IPS-NIHi11 (cell line): ENCODE measurements around the gene TNRC6C.

Experiments
- DNase-seq: peaks from one replicate; pipeline ENCODE4 v3.0.0; 2012; ENCODE audit warnings: mixed read lengths, low spot score

TNRC6C gene

DNA sequence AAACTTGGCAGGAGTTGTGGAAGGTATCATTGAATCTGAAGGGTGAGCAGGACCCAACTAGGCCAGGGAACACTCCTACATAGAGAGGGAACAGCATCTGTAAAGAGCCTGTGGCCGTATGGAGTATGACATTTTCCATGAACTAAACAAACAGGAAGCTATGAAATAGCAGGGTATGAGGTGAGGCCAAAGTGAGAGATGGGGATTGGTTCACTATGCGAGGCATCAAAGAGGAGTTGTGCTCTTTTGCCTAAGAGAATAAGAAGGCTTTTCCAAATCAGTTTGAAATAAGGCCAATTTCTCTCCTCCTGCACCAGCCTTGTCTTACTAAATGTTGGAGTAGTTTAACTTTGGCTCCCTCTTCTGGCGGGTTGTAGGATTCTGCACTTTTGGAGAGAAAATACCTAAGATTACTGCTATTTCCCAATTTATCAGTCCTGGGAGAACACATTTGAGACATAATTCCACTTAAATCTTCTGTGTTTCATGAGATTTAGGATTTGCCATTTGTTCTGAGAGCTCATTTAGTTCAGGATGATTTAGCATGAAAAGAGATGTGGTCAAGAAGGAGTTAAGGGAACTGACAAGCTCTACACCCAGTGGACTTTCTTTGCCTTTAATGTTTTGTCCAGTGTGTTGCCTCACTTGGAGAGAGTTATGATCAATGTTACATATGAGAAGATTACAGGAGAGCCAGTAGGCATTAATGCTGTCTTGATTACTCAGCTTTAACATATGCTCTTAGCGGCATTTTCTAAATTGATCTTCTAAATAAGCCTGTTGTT, 55.4 kb downstream of the TNRC6C start:
- DNase-seq, result peak; percentile 61

DNA sequence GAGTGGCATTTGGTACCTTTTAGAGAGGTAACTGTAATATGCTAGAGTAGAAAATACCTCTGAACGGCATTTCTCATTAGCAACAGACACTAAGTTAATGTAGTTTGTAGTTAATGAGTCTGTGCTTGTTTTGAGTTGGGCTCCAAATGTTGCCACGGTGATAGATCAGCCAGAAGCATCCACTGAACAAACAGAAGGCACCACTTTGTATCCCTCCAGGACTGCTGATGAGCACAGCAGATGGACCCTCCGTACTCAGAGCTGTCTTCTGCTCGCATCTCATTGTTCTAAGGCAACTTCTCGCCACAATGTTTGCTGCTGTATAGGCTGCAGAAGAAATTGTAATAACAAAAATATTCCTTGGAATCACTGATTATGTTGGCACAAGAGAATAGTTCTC, 56.1 kb downstream of the TNRC6C start:
- DNase-seq, result no peak

DNA sequence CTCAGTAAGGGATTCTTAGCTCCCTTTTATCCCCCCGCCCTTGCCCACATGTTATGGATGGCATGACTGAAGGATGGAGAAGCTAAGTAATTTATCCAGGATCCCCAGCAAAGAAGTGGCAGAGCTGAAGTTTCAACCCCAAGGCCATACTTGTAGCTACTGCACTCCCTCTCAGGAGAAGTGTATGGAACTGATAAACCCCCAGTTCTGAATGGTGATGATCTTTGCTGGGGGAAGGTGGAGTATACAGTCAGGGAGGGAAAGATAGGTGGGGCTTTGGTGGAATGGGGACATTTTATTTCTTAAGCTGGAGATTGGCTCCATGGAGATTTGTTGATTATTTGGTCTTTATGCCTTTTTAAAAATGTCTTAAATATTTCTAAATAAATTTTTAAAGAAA, 58.3 kb downstream of the TNRC6C start:
- no peak for DNase-seq

DNA sequence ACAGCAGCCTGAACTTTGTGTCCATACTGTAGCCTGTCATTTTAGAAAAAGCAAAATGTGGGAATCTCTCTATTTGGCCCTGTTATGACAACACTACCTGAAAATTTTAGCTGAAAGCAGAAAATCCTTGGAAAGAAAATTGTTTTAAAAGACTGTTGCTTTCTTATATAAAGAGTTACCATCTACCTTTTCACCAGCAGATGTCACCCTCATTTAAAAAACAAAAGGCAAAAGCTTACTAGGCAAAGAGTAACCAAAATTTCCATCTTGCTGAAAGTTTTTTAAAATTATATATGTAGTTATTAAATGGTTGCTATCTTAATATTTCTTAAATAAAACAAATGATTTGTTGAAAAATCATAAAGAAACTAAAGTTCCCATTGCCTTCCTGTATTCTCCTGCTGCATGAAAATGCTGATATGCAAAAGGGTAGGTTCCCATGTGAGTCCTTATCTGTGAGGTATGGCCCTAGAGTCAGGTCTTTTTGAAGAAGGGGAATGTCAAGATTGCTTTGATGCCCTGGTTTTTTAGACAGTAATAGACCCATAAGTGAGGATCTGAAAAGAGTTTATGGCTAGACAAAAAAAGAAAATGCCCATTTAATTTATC, 61.0 kb downstream of the TNRC6C start:
- DNase-seq, result no peak

DNA sequence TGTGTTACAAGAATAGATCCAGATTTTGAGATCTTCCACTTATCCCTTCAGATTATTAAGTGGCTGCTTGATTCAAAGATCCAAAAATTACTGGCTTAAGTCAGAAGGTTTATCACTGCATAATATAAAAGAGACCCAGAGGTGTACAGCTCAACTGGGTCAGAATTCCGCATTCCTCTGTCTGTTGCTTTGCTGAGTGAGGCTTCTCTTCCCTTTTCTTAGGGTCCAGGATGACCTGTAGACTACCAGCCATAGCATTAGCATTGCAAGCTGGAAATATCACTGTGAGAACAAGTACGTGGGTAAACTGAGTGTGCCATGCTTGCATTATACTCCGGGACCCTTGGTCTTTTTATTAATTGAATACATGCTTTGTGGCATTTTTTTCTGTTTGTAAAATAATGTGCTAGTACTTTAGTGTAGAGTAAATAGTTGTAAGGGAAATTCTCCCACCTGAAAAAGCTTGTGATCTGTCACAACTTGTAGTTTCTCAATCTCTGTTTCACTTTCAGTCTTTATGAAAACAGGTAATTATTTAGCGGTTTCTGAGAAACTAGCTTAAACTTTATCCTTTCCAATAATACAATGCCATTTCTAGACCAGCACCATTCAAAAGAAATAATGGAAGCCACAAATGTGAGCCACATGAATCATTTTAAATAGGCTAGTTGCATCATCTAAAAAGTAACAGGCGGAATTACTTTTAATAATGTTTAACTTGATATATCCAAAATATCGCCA, 61.6 kb downstream of the TNRC6C start:
- DNase-seq, result no peak

DNA sequence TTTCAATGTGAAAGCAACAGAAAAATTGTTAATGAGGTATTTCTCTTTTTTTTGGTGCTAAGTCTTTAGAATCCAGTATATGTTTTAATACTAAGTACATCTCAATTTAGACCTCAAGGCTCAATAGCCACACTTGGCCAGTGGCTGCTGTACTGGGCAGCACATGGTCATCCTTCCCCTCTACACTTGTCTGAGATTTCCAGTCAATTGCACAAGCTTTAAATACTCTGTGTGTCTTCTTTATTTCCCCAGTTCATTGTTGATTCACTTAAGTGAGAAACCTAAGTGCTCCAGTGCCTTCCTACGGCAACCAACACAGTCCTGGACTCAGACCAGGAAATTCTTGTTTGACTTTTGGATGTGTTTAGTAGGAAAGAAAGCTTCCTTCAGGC, 62.2 kb downstream of the TNRC6C start:
- no peak for DNase-seq

DNA sequence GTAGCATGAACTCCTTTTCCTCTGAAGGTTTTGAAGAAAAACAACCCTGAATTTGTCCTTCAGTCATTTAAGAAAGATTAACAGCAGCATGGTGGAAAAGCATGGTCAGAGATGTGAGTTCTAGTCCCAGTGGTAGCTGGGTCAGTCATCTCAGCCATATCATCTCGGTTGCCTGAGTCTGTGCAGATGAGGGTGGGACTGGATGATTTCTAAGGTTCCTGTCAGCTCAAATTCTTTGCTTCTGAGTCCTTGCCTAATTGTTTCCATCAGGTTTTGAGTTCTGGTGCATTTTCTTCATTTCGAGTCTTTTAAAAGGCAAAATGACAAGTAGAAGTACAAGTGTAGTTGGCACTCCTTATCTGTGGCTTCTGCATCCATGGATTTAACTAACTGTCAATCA, 63.9 kb downstream of the TNRC6C start:
- DNase-seq, result no peak

DNA sequence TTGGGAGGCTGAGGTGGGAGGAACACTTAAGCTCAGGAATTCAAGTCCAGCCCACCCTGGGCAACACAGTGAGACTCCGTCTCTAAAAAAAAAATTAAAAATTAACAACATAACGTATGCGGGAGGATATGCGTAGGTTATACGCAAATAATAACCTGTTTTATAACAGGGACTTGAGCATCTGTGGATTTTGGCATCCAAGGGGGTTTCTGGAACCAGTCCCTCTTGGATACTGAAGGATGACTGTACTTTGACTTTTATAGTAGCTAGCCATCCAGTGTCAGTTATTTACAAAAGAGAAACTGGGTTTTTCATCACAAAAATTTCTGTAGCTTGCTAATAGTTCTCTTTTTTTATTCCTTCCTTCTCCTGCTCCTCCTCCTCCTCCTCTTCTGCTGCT, 64.5 kb downstream of the TNRC6C start:
- DNase-seq, result no peak

DNA sequence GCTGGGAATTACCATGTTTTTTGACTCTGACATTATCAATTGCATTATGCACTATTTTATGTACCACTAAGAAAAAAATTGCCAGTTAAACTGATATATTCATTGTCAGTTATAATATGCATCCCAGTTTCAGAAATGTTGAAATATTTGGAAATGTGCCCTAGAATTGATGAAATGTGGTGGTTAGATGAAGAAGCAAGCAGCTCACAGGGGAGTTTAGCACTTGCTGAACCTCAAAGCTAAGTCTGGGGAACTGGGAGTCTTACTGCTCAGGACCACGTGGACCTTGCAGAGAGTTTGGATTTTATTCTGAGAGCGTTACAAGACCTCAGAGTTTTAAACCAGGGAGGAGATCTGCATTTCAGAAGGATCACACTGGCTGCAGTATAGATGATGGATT, 67.9 kb downstream of the TNRC6C start:
- DNase-seq, result no peak

DNA sequence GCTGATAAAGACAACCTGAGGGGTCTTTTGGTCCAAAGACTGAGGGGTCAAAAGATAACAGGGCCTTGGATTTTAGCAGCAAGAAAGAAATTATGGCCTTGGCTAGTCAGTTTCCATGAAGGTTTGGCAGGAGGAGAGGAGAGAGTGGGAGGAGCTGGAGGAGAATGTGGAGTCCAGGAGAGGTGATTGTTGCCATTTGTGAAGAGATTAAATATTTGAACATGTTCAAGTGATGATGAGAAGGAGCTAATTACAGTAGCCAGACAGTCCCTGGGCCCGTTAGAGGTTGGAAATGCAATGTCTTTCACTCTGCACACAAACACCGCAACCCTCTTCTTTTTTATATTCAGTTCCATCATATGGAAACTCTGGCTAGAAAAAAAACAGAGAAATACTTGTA, 68.6 kb downstream of the TNRC6C start:
- DNase-seq, result no peak

DNA sequence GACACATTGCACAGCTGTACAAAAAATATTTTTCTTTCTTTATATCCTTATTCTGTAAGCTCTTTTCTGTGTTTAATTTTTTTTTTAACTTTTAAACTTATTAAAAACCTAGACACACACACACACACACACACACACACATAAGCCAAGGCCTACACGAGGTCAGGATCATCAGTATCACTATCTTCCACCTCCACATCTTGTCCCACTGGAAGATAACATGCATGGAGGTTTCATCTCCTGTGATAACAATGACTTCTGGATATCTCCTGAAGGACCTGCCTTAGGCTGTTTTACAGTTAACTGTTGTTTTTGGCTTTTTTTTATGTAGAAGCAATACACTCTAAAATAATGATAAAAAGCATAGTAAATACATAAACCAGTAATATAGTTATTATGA, 71.2 kb downstream of the TNRC6C start:
- no peak for DNase-seq

DNA sequence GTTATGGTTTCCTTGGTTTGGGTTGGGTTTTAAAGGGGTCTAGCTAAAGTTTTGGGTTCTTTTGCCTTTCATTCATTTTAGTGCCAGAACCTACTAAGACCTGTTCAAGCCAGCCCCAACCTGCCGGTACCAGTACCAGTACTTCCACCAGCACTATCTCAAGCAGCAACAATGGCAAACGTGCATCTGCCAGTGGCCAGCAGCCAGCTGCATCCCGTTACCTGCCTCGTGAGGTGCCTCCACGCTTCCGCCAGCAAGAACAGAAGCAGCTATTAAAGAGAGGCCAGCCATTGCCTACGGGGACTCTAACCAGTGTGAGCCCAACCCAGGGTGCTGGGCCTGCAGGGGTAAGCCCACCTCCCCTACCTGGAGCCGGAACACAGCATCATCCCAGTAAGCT, 72.9 kb downstream of the TNRC6C start:
- no peak for DNase-seq

DNA sequence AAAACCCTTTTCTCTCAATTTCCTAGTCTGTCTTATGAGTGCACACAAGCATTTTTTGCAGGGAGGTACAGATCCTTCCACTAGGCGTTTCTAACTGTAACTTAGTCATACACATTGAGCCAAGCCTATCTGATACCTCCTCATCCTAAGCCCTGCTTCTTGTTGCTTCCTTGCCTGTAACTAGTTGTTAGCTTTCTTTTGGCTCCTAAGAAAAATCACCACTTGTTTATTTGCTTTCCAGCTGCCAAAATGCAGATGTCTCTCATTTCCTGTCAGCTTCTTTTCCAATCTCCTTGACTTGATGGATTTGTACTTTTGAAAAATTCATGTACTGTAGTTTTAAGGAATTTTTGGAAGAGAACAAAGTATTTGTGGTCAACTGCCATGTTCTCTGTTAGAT, 73.7 kb downstream of the TNRC6C start:
- DNase-seq, result no peak

DNA sequence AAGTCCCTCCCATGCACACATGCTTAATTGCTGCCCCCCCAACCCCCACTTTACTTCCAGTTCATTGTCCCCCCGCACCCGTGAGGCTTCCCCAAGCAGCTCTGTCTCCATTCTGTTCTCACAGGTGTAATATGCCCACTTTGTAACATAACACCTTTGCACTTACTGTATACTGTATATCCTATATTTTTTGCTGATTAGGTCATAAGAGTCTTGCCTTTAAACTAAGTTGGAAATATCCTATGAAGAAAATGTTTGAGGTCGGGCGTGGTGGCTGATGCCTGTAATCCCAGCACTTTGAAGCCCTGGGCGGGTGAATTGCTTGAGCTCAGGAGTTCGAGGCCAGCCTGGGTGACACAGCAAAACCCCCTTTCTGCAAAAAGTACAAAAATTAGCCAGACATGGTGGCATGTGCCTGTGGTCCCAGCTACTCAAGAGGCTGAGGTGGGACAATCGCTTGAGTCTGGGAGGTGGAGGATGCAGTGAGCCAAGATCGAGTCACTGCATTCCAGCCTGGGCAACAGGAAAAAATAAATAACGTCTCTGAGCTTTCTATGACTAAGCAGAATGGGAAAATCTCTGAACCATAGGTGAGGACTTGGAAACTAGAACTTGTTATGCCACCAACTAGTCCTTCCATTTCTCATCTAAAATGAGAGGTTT, 76.1 kb downstream of the TNRC6C start:
- DNase-seq, result no peak

DNA sequence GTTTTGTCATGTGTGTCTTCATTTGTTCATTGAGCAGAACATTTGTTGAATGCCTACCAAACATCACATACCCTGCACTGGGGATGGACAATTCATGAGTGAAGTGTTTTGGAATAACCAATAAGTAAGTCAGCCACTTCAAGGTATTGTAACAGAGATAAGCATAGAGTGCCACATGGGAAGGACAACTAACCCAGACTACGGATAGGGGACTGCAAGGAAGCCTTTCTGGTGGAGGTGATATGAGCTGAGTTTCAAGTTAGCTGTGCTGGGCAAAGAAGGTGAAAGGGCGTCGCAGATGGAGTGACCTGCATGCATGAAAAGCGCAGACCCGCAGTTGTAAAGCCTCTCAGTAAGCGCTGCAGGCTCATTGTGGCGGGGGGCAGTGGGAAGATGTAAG, 78.8 kb downstream of the TNRC6C start:
- no peak for DNase-seq

DNA sequence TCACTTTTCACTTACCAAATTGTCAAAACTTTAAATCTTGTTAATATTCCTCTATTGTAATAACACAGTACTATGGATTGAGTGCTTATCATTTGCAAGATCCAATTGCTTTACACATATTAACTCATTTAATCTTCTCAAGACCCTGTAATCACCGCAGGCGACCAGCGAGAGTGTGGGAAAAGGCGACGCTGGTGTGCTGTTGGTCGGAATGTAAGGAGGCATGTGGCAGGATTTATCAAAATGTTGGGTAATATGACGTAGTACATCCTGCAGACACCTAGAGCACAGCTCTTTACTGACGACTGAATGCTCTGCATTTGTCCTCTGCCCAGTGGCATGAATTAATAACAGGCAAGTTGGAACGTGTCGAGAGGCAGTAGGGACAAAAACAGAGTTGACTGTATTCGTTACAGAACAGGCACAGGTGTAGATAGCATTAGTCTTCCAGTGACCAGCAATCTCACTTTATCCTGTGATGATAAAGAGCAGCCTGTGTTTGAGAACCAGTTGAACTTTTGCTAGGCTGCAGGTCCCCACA, 80.3 kb downstream of the TNRC6C start:
- DNase-seq, result no peak

DNA sequence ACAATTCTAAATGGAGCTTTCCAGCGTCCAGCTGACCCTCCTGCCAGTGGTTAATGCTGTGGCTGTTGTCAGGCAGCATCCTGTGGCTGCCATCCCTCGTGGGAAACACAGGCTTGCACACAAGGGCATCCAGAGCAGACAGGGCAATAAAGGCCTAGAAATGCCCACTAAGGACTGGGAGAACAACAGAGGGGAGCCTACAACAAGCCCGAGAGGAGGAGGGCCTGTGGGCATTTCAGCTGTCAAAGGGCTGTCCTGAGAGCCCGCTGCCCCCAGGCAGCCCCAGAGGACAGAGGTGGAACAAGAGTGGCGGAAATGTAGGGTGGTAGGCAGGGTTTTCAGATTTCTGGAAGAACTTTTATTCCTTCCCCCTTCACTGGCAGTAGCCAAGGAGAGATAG, 81.1 kb downstream of the TNRC6C start:
- DNase-seq, result no peak

DNA sequence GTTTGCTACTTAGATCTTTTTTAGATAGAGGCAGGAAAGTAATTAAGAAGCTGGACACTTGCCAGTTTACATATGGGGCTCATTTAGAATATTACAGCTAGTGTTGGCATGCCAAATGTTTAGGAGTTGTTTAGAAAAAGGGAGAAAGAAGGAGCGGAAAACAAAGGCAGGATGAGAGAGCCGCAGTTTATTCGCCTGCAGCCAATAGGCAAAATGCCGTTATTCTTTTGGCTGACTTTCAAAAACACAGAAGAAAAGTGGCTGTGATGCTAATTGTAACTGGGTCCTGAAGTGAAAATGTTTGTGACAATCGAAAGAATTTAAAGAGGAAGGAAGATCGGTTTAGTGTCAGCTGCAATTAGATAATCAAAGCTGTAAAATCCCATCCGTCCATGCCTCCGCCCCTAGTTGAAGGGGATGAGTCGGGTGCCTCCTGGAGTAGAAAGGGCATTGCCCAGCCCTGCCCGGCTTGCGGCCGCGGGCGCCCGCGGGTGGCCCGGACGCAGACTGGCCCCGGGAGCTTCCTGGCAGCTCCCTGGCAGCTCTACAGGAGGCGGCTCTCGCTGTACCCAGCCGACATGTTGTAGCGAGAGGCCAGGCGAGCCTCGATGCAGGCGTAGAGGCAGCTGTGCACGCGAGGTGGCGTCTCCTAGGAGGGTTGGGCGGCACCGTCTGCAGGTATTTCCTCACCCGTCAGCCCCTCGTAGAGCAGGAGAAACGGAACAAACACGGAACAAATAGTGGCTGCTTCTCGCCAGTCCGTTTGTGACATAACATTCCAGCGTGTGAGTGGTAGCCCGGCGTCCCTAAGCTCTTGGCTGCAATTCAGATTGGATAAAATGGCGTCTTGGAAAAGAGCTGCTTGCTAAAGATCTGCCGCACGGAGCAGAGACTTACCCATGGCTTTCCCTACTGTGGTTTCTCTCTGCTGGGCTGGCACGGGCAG, 82.2 kb downstream of the TNRC6C start:
- DNase-seq, result peak; percentile 53

DNA sequence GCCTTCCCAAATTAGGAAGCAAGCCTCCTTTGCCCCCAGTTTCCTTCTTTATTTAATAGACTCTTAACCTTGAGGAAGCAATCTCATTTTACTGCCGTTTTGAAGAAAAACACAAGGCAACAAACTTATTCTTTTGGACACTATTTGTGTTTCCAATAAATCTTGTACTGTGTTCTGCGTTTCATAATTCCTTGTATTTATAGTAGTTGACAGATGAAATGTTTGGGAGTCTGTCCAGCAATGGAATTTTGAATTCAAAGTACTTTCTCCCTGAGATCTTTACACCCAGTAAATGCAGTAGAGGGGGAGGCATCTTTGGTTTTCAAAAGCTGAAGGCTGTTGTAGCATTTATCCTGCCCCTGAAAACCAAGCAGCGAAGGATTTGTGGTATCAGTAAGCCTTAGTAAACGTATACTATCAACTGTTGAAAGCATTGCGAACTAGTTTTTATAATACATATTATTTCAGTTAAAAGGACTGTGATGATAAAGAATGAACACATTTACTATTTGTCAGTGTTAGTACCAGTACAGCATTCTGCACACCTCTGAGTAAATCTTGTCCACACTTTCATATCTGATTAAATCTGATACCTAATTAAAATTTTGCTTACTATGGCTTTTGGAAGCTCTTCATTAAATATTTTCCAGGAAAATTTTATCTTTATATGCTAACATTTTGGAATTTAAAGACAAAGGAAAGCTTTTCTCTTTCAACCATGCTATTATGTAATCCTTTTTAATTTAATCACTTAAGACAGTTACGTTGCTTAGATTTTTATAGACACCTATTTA, 83.1 kb downstream of the TNRC6C start:
- no peak for DNase-seq

DNA sequence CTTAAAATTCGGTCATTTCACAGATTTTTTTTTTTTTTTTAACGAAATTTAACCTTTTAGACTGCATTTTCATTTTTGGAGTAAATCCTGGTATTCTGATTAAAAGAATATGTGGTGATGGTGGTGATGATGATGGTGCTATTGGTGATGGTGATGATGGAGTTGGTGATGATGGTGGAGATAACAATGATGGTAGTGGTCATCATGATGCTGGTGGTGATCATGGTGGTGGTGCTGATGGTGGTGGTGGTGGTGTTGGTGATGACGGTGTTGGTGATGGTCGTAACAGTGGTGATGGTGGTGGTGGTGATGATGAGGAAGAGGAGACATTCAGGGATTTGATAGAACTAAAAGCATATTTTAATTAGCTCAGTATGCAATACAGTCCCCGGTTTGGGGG, 84.0 kb downstream of the TNRC6C start:
- DNase-seq, result no peak

DNA sequence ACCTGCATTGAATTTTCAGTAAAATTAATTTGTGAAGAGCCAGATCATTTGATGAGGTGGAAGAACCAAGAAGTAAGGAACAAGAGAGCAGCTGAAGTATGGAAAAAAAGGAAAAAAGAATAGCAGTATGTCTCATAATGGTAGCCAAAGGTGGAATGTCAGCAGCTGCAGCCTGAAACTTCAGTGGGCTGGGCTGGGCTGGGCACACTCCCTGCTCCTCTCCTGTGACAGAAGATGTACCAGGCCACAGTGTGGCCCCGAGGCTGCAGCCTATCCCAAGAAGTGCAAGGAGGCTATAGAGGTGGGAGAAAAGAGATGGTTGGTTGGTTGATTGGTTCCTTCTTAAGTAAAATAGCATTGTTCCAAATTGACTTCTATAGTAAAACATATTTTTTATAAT, 84.5 kb downstream of the TNRC6C start:
- DNase-seq, result no peak
